Embryonic facial prominence (tissue), 1 donor: ENCODE measurements around the gene DHRS4.

Source experiments
- DNase-seq: peaks from one replicate; pipeline ENCODE4 v3.0.0-alpha.2; 2016; ENCODE audit errors: extremely low spot score

Gene DHRS4

GRCh38 chr14:23953464-23954278, at the start of gene DHRS4:
DHRS4 (plus strand) TSS chr14:23953770; CDS start chr14:23953789, 19 bp downstream.
- peak; percentile 76 for DNase-seq

GRCh38 chr14:23910101-23910875, 43.3 kb upstream of the DHRS4 start:
- no peak for DNase-seq

DNA sequence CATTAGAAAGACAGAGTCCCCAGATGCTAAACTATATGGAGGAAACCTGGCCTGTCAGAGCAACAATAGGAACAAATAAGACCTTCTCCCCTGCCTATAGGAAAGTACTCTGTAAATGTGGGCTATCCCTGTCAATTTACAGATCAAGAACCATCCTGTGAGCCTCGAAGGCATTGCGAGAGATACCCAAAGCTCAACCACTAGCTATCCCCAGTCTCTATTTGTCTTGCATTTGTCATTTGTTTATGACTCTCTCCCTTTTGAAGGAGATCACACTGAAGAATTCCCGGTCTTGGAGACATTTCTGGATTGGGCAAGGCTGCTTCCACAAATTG, 42.7 kb upstream of the DHRS4 start:
- DNase-seq, result no peak

DNA sequence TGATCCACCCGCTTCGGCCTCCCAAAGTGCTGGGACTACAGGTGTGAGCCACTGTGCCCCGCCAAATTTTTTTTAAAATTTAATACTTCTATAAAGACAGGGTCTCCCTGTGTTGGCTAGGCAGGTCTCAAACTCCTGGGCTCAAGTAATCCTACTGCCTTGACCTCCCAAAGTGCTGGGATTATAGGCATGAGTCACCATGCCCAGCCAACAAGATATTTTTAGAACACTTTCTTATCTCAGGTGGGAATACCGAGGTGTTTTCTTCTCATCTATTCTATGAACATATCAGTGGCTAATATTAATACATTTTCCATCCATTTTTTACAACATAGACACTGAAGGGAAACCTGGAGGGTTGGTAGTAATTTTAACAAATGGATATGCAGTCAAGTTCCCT, 38.0 kb upstream of the DHRS4 start:
- no peak for DNase-seq

DNA sequence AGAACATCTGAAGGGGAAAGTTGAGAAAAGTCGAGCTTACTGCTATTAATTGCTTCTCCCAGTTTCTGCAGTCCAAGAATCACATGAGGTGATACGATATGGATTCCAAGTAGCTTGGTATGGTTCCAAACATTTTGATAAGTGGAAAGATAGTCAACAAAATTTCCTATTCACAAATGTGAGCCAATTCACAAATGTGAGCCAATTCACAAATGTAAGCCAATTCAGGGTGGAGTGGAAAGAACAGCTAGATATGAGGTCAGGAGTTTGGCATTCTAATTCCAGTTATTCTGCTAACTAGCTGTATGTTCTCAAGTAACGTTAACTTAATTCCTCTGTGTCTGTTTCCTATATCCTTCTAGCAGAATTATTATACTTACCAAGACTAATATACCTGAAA, 37.6 kb upstream of the DHRS4 start:
- peak; percentile 49 for DNase-seq

DNA sequence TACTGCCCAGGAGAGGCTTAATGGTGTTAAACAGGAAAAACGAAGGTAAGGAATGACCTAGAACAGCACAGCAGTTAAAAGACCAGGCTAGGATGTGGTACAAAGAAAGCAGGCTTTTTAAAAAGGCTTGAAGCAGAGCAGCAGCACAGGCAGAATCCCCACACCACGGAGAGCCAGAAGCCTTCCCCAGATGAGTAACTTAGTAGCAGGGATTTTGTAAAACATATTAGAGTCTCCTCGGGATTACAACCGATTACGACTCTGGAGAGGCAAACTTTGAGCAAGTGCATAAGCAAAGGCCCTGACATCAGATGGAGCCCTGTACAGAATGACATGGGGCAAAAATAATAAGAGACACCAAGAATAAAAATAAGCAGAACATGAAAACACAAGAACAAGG, 37.1 kb upstream of the DHRS4 start:
- DNase-seq, result no peak

- no peak for DNase-seq
Observed at GRCh38 chr14:23922545-23922944, 31.0 kb upstream of the DHRS4 start.

GRCh38 chr14:23925523-23926075, 28.0 kb upstream of the DHRS4 start:
- no peak for DNase-seq

DNA sequence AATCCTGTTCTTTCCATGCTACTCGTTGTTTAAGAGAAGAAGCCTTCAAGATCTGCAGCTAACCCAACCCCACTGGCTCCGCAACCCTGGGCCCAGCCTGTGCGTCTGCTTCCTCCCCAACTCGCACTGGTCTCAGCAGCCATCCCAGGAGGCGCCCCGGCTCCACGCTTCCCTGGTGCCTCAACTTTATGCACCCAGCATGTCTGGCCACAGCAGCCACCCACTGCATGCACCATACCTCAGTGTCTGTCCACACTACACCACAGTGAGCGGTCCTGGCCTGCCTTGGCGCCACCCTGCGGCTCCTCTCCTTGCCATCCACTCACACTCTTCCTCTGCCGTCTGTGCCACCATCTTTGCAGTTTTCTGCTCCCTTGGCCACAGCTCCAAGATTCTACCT, 27.0 kb upstream of the DHRS4 start:
- DNase-seq, result no peak

GRCh38 chr14:23929136-23929535, 24.4 kb upstream of the DHRS4 start:
- no peak for DNase-seq

DNA sequence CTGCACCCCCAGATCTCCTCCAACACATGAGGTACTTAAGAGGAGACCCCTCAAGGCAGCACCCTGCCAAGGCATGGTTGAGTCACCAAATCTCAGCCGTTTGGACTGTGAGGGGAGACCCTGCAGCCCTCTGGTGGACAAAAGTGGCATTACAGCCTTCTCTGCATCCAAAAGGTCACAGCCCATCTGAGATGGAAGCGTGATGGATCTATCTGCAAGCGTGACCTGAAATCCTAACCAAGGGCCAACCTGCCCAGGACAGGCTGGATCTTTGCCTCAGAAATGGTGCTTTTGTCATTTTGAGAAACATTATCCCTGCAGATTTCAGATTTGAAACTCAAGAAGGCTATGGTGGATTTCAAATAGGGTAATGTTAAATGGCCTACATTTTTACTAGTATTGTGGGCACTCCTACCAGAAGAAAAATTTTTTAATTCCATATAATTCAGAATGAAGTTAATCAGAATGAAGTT, 23.7 kb upstream of the DHRS4 start:
- DNase-seq, result no peak

DNA sequence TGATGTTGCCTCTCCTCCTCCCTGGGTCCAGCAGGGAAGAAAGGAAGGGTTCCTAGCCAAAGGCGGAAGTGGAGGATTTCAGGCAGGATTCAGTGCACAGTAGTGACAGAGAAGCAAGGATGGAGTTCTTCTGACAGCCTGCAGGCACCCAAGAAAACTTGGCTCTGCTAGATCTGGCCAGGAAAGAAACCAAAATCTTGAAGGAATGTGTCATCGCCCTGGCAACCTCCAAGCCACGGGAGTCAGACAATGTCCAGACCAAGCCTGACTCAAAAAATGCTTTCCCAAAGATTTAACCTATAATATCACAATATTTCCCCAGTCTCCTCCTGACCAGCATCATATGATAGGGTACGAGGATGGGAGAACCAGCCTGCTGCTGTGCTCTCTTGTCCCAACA, 22.8 kb upstream of the DHRS4 start:
- DNase-seq, result no peak

- no peak for DNase-seq
Observed at GRCh38 chr14:23931721-23932289, 21.8 kb upstream of the DHRS4 start.

GRCh38 chr14:23932639-23933038, 20.9 kb upstream of the DHRS4 start:
- no peak for DNase-seq

DNA sequence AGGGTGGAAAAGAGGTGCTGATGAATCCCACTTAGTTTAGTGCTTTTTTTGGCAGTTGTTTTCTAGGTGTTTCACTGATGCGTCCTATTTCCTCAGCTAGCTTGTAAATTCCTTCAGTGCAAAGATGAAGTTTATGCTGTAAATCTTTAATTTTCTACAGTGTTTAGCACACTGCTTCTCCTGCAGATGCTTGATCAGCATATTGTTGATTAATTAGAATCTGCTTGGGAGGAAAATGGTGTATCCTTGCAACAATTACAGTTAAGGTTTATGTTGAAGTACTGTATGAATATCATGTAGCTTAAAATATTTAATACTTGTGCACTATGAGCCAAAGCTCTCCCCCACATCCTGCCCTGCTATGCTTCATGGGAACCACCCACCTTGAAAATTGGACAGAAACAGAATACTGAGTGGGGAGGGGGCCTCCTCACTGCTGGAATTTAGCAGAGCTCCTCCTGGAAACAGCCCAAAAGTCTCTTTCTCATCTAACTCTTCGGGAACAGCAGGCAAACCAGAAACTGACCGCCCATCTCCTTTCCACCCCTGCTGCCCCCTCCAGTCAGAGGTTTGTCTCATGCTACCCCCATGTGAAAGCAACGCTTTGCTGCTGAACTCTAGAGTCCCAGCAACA, 20.3 kb upstream of the DHRS4 start:
- DNase-seq, result no peak

DNA sequence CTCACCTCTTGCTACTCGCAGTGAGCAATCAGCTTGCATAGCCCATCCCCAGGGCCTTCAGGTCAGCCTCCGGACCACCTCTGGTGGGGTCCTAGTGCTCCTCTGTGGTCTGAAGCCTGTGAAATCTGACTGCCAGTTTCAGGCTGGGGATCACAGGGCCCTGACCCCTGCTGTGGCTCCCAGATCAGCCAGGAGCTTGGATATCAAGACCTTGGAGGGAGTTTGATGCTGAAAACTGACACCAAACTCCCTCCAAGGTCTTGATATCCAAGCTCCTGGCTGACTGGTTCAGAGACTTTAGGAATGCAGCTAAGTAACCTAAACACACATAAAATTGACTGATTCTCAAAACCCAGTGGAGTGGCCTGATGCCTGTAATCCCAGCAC, 19.8 kb upstream of the DHRS4 start:
- DNase-seq, result no peak

- no peak for DNase-seq
Observed at GRCh38 chr14:23935158-23935557, 18.4 kb upstream of the DHRS4 start.

- DNase-seq, result no peak
Observed at GRCh38 chr14:23936084-23936829, 17.3 kb upstream of the DHRS4 start.

DNA sequence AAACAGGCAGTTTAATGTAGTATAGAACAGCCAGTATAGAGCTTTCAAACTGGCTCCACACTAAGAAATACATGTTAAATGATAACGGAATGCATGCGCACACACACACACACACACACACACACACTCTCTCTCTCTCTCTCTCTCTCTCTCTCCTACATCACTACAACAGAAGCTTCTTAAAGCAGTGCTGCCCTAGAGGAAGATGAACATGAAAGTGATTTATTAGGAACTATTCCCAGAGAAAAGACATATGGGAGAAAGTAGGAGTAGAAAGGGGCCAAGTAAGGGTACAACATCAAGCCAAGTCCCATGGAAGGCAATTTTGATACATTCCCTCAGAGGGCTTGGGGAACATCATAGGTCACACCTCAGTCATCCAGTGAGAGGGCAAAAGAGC, 16.4 kb upstream of the DHRS4 start:
- DNase-seq, result no peak

GRCh38 chr14:23938823-23939222, 14.7 kb upstream of the DHRS4 start:
- no peak for DNase-seq

- DNase-seq, result no peak
Observed at GRCh38 chr14:23939607-23940326, 13.8 kb upstream of the DHRS4 start.
